Osteoblast (primary cell): ENCODE measurements around the gene ITSN1. TPM values are rescaled to one million over a fixed set of nuclear protein-coding genes. Genes with fewer than 3 reads are reported as not detected.
A peak's percentile ranks its signal among the peaks of the same experiment; 100 is the strongest.

Experiments used
- DNase-seq: peaks from one replicate; pipeline ENCODE4 v3.0.0; 2011; ENCODE audit warnings: low spot score, mixed read lengths; ENCODE audit not compliant: insufficient read length; ENCODE audit errors: missing footprints
- H2AFZ ChIP-seq: 2 replicates; pipeline ENCODE4 v1.6.0; 2011; ENCODE audit warnings: mild to moderate bottlenecking, low read length
- H3K27ac ChIP-seq: 2 replicates; pipeline ENCODE4 v1.5.1; 2011; ENCODE audit warnings: mild to moderate bottlenecking, low read depth, low read length, moderate library complexity
- H3K27me3 ChIP-seq: 2 replicates; pipeline ENCODE4 v1.6.0; 2012; ENCODE audit warnings: mild to moderate bottlenecking, control low read depth, inconsistent platforms, low read length, moderate library complexity; ENCODE audit not compliant: insufficient read depth
- H3K36me3 ChIP-seq: 2 replicates; pipeline ENCODE4 v1.5.1; 2011; ENCODE audit warnings: mild to moderate bottlenecking, low read length, control low read depth, moderate library complexity; ENCODE audit not compliant: insufficient read depth
- H3K4me1 ChIP-seq: 2 replicates; pipeline ENCODE4 v1.5.1; 2011; ENCODE audit warnings: mild to moderate bottlenecking, low read length, control low read depth, moderate library complexity; ENCODE audit not compliant: insufficient read depth
- H3K4me2 ChIP-seq: 2 replicates; pipeline ENCODE4 v1.6.0; 2011; ENCODE audit warnings: mild to moderate bottlenecking, low read length; ENCODE audit not compliant: insufficient read depth
- H3K4me3 ChIP-seq: fragments of 200-600 bp; sonication (generic); 3 replicates; pipeline ENCODE4 v1.5.1; 2012; ENCODE audit warnings: mild to moderate bottlenecking, low read length, inconsistent platforms; ENCODE audit not compliant: insufficient read depth
- H3K79me2 ChIP-seq: 2 replicates; pipeline ENCODE4 v1.6.0; 2012; ENCODE audit warnings: mild to moderate bottlenecking, low read length, control low read depth, inconsistent platforms; ENCODE audit not compliant: insufficient read depth
- H3K9me3 ChIP-seq: 2 replicates; pipeline ENCODE4 v1.5.1; 2011; ENCODE audit warnings: low read depth, low read length, control low read depth
- H4K20me1 ChIP-seq: 2 replicates; pipeline ENCODE4 v1.6.0; 2012; ENCODE audit warnings: mild to moderate bottlenecking, low read length, control low read depth; ENCODE audit not compliant: insufficient read depth
- total RNA-seq: library from RNA; depleted of rRNA; stranded (reverse); fragments of >200 nt; gene quantifications from 2 replicates; pipeline ENCODE4 v1.2.3, GENCODE V29; 2012
- TF ChIP-seq, protein P1 (sequence below): IDR thresholded peaks from 2 replicates; pipeline ENCODE4 v1.5.1; 2011; ENCODE audit warnings: mild to moderate bottlenecking, low read depth, low read length, moderate library complexity; ENCODE audit errors: extremely low read depth

The ITSN1 gene
- total RNA-seq, 1 donor = 42.7 TPM

DNA sequence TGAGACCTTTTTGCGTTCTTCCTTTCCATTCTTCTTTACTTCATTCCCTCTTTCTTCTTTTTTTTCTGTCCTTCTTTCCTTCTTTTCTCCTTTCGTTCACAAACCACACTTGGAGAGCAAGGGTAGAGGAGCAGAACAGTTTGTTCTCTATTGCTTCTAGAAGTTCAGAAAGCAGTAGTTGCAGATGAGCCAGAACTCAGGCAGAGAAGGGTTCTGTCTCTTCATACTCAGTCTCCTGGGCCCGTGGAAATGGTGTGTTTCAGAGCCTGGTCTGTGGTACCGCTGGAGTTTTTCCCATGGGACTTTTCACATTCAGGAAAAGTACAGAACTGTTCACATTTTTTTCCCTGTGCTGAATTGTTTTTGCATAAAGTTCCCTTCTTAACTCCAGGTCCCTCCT, 186.3 kb downstream of the ITSN1 start:
- TF ChIP-seq, protein P1, sequence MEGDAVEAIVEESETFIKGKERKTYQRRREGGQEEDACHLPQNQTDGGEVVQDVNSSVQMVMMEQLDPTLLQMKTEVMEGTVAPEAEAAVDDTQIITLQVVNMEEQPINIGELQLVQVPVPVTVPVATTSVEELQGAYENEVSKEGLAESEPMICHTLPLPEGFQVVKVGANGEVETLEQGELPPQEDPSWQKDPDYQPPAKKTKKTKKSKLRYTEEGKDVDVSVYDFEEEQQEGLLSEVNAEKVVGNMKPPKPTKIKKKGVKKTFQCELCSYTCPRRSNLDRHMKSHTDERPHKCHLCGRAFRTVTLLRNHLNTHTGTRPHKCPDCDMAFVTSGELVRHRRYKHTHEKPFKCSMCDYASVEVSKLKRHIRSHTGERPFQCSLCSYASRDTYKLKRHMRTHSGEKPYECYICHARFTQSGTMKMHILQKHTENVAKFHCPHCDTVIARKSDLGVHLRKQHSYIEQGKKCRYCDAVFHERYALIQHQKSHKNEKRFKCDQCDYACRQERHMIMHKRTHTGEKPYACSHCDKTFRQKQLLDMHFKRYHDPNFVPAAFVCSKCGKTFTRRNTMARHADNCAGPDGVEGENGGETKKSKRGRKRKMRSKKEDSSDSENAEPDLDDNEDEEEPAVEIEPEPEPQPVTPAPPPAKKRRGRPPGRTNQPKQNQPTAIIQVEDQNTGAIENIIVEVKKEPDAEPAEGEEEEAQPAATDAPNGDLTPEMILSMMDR = no peak
- no peaks in the 10 kb centered on the region for H3K27me3 ChIP-seq
- no peak overlapping the region for H3K4me3 ChIP-seq
- no peaks in the 10 kb centered on the region for H3K79me2 ChIP-seq
- H3K4me1 ChIP-seq = peaks cover 34% of the 10 kb centered on the region
- no peak for DNase-seq
- H3K27ac ChIP-seq = no peak overlapping the region
- H3K9me3 ChIP-seq = no peaks in the 10 kb centered on the region
- H4K20me1 ChIP-seq = peaks cover 10% of the 10 kb centered on the region
- no peak overlapping the region for H2AFZ ChIP-seq
- peaks cover 31% of the 10 kb centered on the region for H3K36me3 ChIP-seq
- H3K4me2 ChIP-seq = no peak overlapping the region

DNA sequence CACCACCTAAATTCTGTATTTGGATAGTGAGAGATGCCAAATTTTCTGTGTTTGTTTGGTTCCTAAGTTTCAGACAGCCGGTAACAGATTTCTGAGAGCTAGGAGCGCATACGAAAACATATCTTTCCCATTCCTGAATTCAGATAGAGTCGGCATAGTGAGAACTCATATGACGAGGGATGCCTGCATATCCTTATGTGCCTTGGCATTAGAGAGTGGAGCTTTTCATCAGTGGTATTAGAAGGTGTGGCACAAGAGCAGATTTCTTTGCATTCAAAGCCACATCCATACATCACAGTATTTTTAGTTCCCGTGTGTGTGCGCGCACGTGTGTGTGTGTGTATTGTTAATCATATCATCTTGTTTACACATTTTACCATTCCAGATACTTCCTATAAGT, 187.5 kb downstream of the ITSN1 start:
- TF ChIP-seq, protein P1 = no peak
- Histone ChIP-seq H2AFZ (no peak overlapping the region), H3K79me2 (no peaks in the 10 kb centered on the region), H3K27ac (no peak overlapping the region), H3K9me3 (no peaks in the 10 kb centered on the region), H3K4me2 (no peak overlapping the region), H3K4me1 (peaks cover 30% of the 10 kb centered on the region), H3K27me3 (no peaks in the 10 kb centered on the region), H4K20me1 (peaks cover 10% of the 10 kb centered on the region), H3K4me3 (no peak overlapping the region), H3K36me3 (peaks cover 31% of the 10 kb centered on the region)
- DNase-seq = no peak

DNA sequence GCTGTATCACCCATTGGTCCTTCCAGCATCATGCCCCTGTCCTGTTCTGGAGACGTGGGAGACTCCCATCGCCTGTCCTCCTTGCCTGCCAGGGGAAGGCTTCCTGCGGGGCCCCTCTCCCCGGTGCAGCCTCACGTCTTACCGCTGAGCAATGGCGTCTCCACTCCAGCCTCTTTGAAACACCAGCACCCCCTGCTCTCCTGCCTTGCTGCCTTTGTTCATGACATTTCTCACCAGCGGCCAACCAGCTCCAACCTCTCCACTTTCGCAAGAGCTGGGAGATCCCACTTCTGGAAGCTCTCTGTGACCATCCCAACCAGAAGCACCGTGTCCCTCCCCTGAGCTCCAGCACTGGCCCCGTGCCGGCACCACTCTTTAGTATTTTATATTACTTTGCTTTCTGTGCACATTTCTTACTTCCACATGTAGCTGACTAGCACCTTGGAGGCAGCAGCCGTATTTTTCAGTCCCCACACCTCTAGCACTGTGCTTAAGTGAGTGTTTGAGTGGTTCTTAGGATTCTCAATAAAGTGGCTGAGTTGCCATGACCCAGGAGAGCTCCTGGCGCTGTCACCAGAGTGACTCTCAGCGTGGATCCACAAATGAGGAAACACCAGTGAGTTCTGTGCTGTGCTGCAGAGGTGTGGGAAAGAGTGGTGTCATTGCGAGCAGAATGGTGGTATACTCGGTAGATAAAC, 189.8 kb downstream of the ITSN1 start:
- no peak for DNase-seq
- H3K9me3 ChIP-seq = no peaks in the 10 kb centered on the region
- no peak overlapping the region for H2AFZ ChIP-seq
- H3K79me2 ChIP-seq = no peaks in the 10 kb centered on the region
- no peak overlapping the region for H3K4me2 ChIP-seq
- H3K27ac ChIP-seq = no peak overlapping the region
- H3K27me3 ChIP-seq = no peaks in the 10 kb centered on the region
- H3K4me3 ChIP-seq = no peak overlapping the region
- TF ChIP-seq, protein P1 = no peak
- H3K36me3 ChIP-seq = peaks cover 34% of the 10 kb centered on the region
- peaks cover 9% of the 10 kb centered on the region for H4K20me1 ChIP-seq
- peaks cover 18% of the 10 kb centered on the region for H3K4me1 ChIP-seq

DNA sequence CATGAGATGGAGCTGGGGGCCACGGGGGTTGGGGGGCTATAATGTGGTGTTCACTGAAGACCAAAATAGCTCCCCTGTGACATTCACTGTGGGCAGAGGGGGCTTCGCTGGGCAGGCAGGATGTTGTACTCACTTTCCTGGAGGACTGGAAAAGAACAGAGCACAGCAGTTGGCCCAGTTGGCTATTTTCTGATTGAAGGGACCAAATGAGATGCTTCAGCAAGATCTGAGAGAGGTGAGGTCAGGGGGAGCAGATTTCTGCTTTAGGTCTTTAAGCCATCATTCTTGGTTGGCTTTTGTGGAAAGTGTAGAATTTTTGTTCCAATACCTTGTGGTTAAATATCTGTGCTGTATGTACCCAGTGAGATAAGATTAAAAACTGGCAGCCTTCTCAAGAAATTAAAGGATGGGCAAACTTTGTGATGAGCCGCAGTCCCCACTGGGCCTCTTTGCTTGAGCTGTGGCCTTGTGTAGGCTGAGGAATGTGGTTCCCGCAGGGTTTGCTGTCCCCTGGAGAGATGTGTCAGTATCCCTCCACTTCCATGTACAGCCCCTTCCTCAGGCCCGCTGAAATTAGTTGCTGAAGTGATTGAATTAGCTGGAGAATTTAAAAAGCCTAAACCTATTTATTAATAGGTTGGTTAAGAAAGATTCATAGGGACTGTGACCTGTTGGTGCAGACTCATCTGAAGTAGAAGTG, 192.7 kb downstream of the ITSN1 start:
- no peak overlapping the region for H2AFZ ChIP-seq
- peak overlapping the region; percentile 7 for H3K4me2 ChIP-seq
- no peak overlapping the region for H3K27ac ChIP-seq
- no peaks in the 10 kb centered on the region for H3K9me3 ChIP-seq
- TF ChIP-seq, protein P1 = no peak
- H4K20me1 ChIP-seq = peaks cover 5% of the 10 kb centered on the region
- H3K36me3 ChIP-seq = peaks cover 30% of the 10 kb centered on the region
- H3K27me3 ChIP-seq = no peaks in the 10 kb centered on the region
- no peak for DNase-seq
- peaks cover 8% of the 10 kb centered on the region for H3K4me1 ChIP-seq
- no peak overlapping the region for H3K4me3 ChIP-seq
- H3K79me2 ChIP-seq = no peaks in the 10 kb centered on the region
